GM11168 (cell line): ENCODE results near the gene AURKAIP1.
"Not testable (repeated sequence)": the region's sequence is repeated elsewhere in the genome, so short reads cannot be mapped to it uniquely, and the experiment has no call there.

Experiments used
- in situ Hi-C: fragments of 300-500 bp; cut with MboI; formaldehyde crosslinking; loops from one replicate; pipeline ENCODE4 v1.12.0; 2022; ENCODE audit warnings: low sequenced_read_pairs; ENCODE audit not compliant: unreplicated experiment

AURKAIP1 gene

GRCh38 chr1:1388078-1388472 lies 13.1 kb upstream of the AURKAIP1 start:
- in situ Hi-C loops: no loop called here

GRCh38 chr1:1387098-1388077 lies 12.4 kb upstream of the AURKAIP1 start:
- in situ Hi-C loops: no loop called here

GRCh38 chr1:1385931-1386330 lies 10.9 kb upstream of the AURKAIP1 start:
- in situ Hi-C loops: no loop called here

- in situ Hi-C loops: not testable (repeated sequence)
These were observed 10.3 kb upstream of the AURKAIP1 start for GRCh38 chr1:1385339-1385738.

- in situ Hi-C loops: no loop called here
These were observed 6.3 kb upstream of the AURKAIP1 start for GRCh38 chr1:1381294-1381693.

- in situ Hi-C loops: no loop called here
These were observed 5.9 kb upstream of the AURKAIP1 start for GRCh38 chr1:1380860-1381259.

GRCh38 chr1:1377540-1378205 lies 2.7 kb upstream of the AURKAIP1 start:
- in situ Hi-C loops: no loop called here

- in situ Hi-C loops: no loop called here
These were observed 1.7 kb upstream of the AURKAIP1 start for GRCh38 chr1:1376551-1377226.

- in situ Hi-C loops: no loop called here
These were observed 448 bp downstream of the AURKAIP1 start for GRCh38 chr1:1374589-1374928.

GRCh38 chr1:1373815-1374588 lies 1.0 kb downstream of the AURKAIP1 start:
- in situ Hi-C loops: no loop called here

- in situ Hi-C loops: no loop called here
These were observed 1.8 kb downstream of the AURKAIP1 start for GRCh38 chr1:1373051-1373814.

GRCh38 chr1:1371746-1372711 lies 3.0 kb downstream of the AURKAIP1 start:
- in situ Hi-C loops: no loop called here

GRCh38 chr1:1371364-1371745 lies 3.7 kb downstream of the AURKAIP1 start:
- in situ Hi-C loops: no loop called here

GRCh38 chr1:1370771-1371300 lies 4.2 kb downstream of the AURKAIP1 start:
- in situ Hi-C loops: no loop called here

- in situ Hi-C loops: not testable (repeated sequence)
These were observed 4.9 kb downstream of the AURKAIP1 start for GRCh38 chr1:1370094-1370493.

GRCh38 chr1:1367315-1367714 lies 7.7 kb downstream of the AURKAIP1 start:
- in situ Hi-C loops: no loop called here

GRCh38 chr1:1366699-1367066 lies 8.3 kb downstream of the AURKAIP1 start:
- in situ Hi-C loops: no loop called here
